GM12878 (cell line): ENCODE data around the gene CTR9. TPM values are rescaled to one million over a fixed set of nuclear protein-coding genes. Genes with fewer than 3 reads are reported as not detected.

Experiments
- ATAC-seq: fragments of 200-7000 bp; cut with Tn5 transposase; 3 replicates; pipeline ENCODE4 v1.9.1; 2020; ENCODE audit warnings: mild to moderate bottlenecking, moderate library complexity
- BruUV-seq: library from RNA; stranded (reverse); fragments of 400-500 nt; replicated peaks from 2 replicates; lab custom pipeline; 2021; lab: Mats Ljungman, UMichigan
- CTCF ChIA-PET: fragments of 300-600 bp; sonication (Branson Sonifier 250); formaldehyde crosslinking; extraction: SDS; loops from one replicate; lab custom pipeline; 2021; ENCODE audit warnings: inconsistent platforms; lab: Yijun Ruan, JAX
- POLR2A ChIA-PET: fragments of 350-600 bp; formaldehyde crosslinking; extraction: SDS; loops from one replicate; lab custom pipeline; 2021; ENCODE audit warnings: inconsistent platforms; lab: Charles Lee
- RAD21 ChIA-PET: fragments of 300-600 bp; sonication (Branson Sonifier 250); formaldehyde crosslinking; loops from one replicate; lab custom pipeline; 2023; ENCODE audit warnings: antibody characterized with exemption; ENCODE audit not compliant: unreplicated experiment; lab: Charles Lee
- SMC1A ChIA-PET: fragments of 300-600 bp; sonication (Branson Sonifier 250); formaldehyde crosslinking; loops from one replicate; lab custom pipeline; 2023; ENCODE audit not compliant: unreplicated experiment, uncharacterized antibody; lab: Charles Lee
- DNase-seq: peaks from one replicate; pipeline ENCODE4 v3.0.0-alpha.2; 2011; ENCODE audit warnings: low read depth, low spot score
- FAIRE-seq: peaks from 3 replicates; lab custom pipeline; 2011; peaks lifted over from hg19 to GRCh38; lab: Jason Lieb, UNC
- H2AFZ ChIP-seq: 2 replicates; pipeline ENCODE4 v1.6.0; 2011; ENCODE audit warnings: low read depth, low read length, control low read depth; ENCODE audit not compliant: control insufficient read depth
- H3K27ac ChIP-seq: 2 replicates; pipeline ENCODE4 v1.5.1; 2011; ENCODE audit warnings: control low read depth; ENCODE audit not compliant: control insufficient read depth, insufficient read depth
- H3K27me3 ChIP-seq, 2 experiments: replicated peaks in 1 of 2; 2 replicates each; pipeline versions ENCODE4 v1.6.0 to v1.6.1; 2011; ENCODE audit warnings: low read length in 1 of 2; ENCODE audit not compliant: control insufficient read depth in 2 of 2, insufficient read depth in 2 of 2
- H3K36me3 ChIP-seq, 2 experiments: 2 replicates each; pipeline ENCODE4 v1.5.1; 2011; ENCODE audit warnings: low read length in 1 of 2; ENCODE audit not compliant: control insufficient read depth in 2 of 2, insufficient read depth in 2 of 2
- H3K4me1 ChIP-seq: 2 replicates; pipeline ENCODE4 v1.6.1; 2011; ENCODE audit warnings: mild to moderate bottlenecking, low read length, moderate library complexity, mixed read lengths; ENCODE audit not compliant: control insufficient read depth, insufficient read depth
- H3K4me2 ChIP-seq: 2 replicates; pipeline ENCODE4 v1.6.0; 2011; ENCODE audit warnings: control low read depth; ENCODE audit not compliant: control insufficient read depth, insufficient read depth
- H3K4me3 ChIP-seq: fragments of 200-600 bp; sonication (generic); 2 replicates; pipeline ENCODE4 v1.5.1; 2016
- H3K79me2 ChIP-seq: 2 replicates; pipeline ENCODE4 v1.6.0; 2011; ENCODE audit warnings: low read length; ENCODE audit not compliant: control insufficient read depth, insufficient read depth
- H3K9ac ChIP-seq: 2 replicates; pipeline ENCODE4 v1.8.0; 2011; ENCODE audit warnings: low read length, control low read depth, mixed read lengths; ENCODE audit not compliant: control insufficient read depth, insufficient read depth
- H3K9me3 ChIP-seq: replicated peaks from 3 replicates; pipeline ENCODE4 v1.5.1; 2011; ENCODE audit warnings: mild to moderate bottlenecking, low read length; ENCODE audit not compliant: control insufficient read depth, insufficient read depth
- H4K20me1 ChIP-seq: 2 replicates; pipeline ENCODE4 v1.6.0; 2011; ENCODE audit not compliant: control insufficient read depth, insufficient read depth
- PKNOX1 ChIP-seq: fragments of 450-650 bp; IDR thresholded peaks from 2 replicates; pipeline ENCODE4 v1.6.1; 2016; ENCODE audit warnings: mild to moderate bottlenecking
- ZBTB4 ChIP-seq: fragments of 450-650 bp; formaldehyde crosslinking; IDR thresholded peaks from 2 replicates; pipeline ENCODE4 v1.4.0; 2022; ENCODE audit warnings: mild to moderate bottlenecking, moderate library complexity
- WGBS: methylation state at CpG from one replicate; pipeline ENCODE4 v1.1.6; 2016; ENCODE audit warnings: low lambda C conversion rate; ENCODE audit not compliant: insufficient replicate concordance, insufficient coverage; ENCODE audit errors: missing lambda C conversion rate; 5-methylcytosine and 5-hydroxymethylcytosine counted together
- in situ Hi-C: fragments of 300-500 bp; cut with MboI; formaldehyde crosslinking; loops from 9 replicates; pipeline ENCODE4 v1.14.3; 2018; ENCODE audit warnings: mixed read lengths
- intact Hi-C: fragments of 100-400 bp; cut with micrococcal nuclease; formaldehyde crosslinking; loops from one replicate; pipeline ENCODE4 v1.14.2; 2022; ENCODE audit not compliant: unreplicated experiment
- polyA plus RNA-seq, 11 experiments: library from polyadenylated mRNA; depleted of rRNA in 4 of 11; unstranded in 6 of 11; stranded (reverse) in 5 of 11; fragments of >200 nt; fragmentation: Nextera tagmentation in 4 of 11; fragmentation: Illumina TruSeq in 1 of 11; extraction: Ambion mirVana in 4 of 11; extraction: Trizol in 1 of 11; gene quantifications; 1 replicate in 1 of 11; 2 replicates in 10 of 11; pipeline versions ENCODE4 v1.2.1 to v1.2.3, GENCODE V29; 2011 to 2016; ENCODE audit warnings: inconsistent platforms in 2 of 11, missing spikeins in 2 of 11, low read depth in 1 of 11
- total RNA-seq, 4 experiments: library from RNA; depleted of rRNA in 3 of 4; stranded (reverse); fragments of >200 nt in 3 of 4; fragmentation: Illumina TruSeq in 1 of 4; extraction: Trizol in 1 of 4; gene quantifications; 2 replicates each; pipeline versions ENCODE4 v1.2.1 to v1.2.3, GENCODE V29; 2013 to 2021

The CTR9 gene
- total and polyA plus RNA-seq, 10 of the 15 experiments (the other 5 are each of a cell fraction or from before 2014, with no cell fraction given) = 13.9 to 54.9 (median 28.9) TPM

GRCh38 chr11:10752061-10752460 is 1.0 kb downstream of the CTR9 start:
- H3K27me3 ChIP-seq = no peaks in the 10 kb centered on the region
- peak overlapping the region; percentile 64 for H3K4me2 ChIP-seq
- in situ Hi-C loops = no loop called here
- DNase-seq (no peak), FAIRE-seq (no peak), ATAC-seq (0 out of 3 replicates have a peak, but pooled peaks have one; percentile 13)
- RAD21 ChIA-PET = no interaction called here
- H3K4me3 ChIP-seq = peak overlapping the region; percentile 92
- H3K27ac ChIP-seq = peak overlapping the region; percentile 93
- SMC1A ChIA-PET = interaction anchor here (0.9 to 1.2 kb wide), 5 partner anchors 10 to 225 kb away, joined by 3 to 5 read pairs (median 5); partner anchors contain the start of gene EIF4G2
- peak overlapping the region; percentile 94 for H3K9ac ChIP-seq
- TF ChIP-seq PKNOX1 (peak; percentile 38; the same call in 1 of the 2 replicates), ZBTB4 (no peak)
- H3K9me3 ChIP-seq = no peaks in the 10 kb centered on the region
- no peaks in the 10 kb centered on the region for H4K20me1 ChIP-seq
- H3K79me2 ChIP-seq = peaks cover 21% of the 10 kb centered on the region
- POLR2A ChIA-PET = interaction anchor here (0.9 to 1.9 kb wide), 3 partner anchors 10 to 57 kb away, joined by 3 to 5 read pairs (median 5); partner anchors contain the start of gene EIF4G2
- H3K4me1 ChIP-seq = peaks cover 3% of the 10 kb centered on the region; the same call in 1 of the 2 replicates
- 27% methylated on average over 2 of the region's 2 CpGs for WGBS
- intact Hi-C loops = loop anchor here (5.0 kb wide), 3 partner anchors 55 to 295 kb away; partner anchors contain the start of genes AMPD3, EIF4G2 and ZBED5
- no peak overlapping the region; the same call in 1 of the 2 replicates for H2AFZ ChIP-seq
- peaks cover under 1 to 12% of the 10 kb centered on the region in 2 experiments for H3K36me3 ChIP-seq
- CTCF ChIA-PET = interaction anchor here (0.6 to 3.3 kb wide), 4 partner anchors 10 to 107 kb away, joined by 3 to 23 read pairs (median 13); no protein-coding TSS in a partner anchor
- BruUV-seq = TSS peak; percentile 55
